HepG2 (cell line): ENCODE data around the gene HOXA6.

ENCODE experiments used
- FOXP1 ChIP-seq, 2 experiments: fragments of 450-650 bp in 1 of 2; IDR thresholded peaks; 2 replicates each; pipeline ENCODE4 v1.6.1; 2017 to 2018; ENCODE audit warnings: antibody characterized with exemption in 1 of 2
- PHB2 ChIP-seq: fragments of 450-650 bp; IDR thresholded peaks from 2 replicates; pipeline ENCODE4 v1.6.1; 2018; ENCODE audit not compliant: partially characterized antibody
- PITX1 ChIP-seq: sonication (generic); formaldehyde crosslinking; IDR thresholded peaks from 2 replicates; pipeline ENCODE4 v1.5.1; 2020; ENCODE audit warnings: mild to moderate bottlenecking, missing genetic modification reagents
- RFX5 ChIP-seq: IDR thresholded peaks from 2 replicates; pipeline ENCODE4 v1.6.1; 2011; ENCODE audit warnings: low read depth, low read length, improper control_type of control experiment
- ZFAT ChIP-seq: sonication (generic); formaldehyde crosslinking; conservative IDR thresholded peaks from 2 replicates; pipeline ENCODE4 v1.8.1; 2023; ENCODE audit warnings: missing genetic modification reagents, inconsistent platforms
- ZNF253 ChIP-seq: sonication (generic); formaldehyde crosslinking; IDR thresholded peaks from 2 replicates; pipeline ENCODE4 v1.8.0; 2022; ENCODE audit warnings: mild to moderate bottlenecking, missing genetic modification reagents, borderline replicate concordance

- TF ChIP-seq RFX5, result no peak
- TF ChIP-seq ZFAT (CRISPR knock-in tag), result no peak
- no peak for TF ChIP-seq FOXP1 (IDR thresholded peaks at IDR 0.05)
- TF ChIP-seq FOXP1 (CRISPR knock-in tag; IDR thresholded peaks at IDR 0.05), result no peak
- TF ChIP-seq ZNF253 (CRISPR knock-in tag), result no peak
- no peak for TF ChIP-seq PITX1 (CRISPR knock-in tag)
- TF ChIP-seq PHB2, result no peak
These were observed 46.2 kb downstream of the HOXA6 start for GRCh38 chr7:27101171-27101956.
